Right ventricle myocardium superior (tissue), 1 donor: ENCODE results near the gene MED15. TPM values are rescaled to one million over a fixed set of nuclear protein-coding genes. Genes with fewer than 3 reads are reported as not detected.
"Not testable (repeated sequence)": the region's sequence is repeated elsewhere in the genome, so short reads cannot be mapped to it uniquely, and the experiment has no call there.

Experiments
- ATAC-seq: fragments of 200-7000 bp; cut with Tn5 transposase; one replicate; pipeline ENCODE4 v1.9.1; 2020; ENCODE audit warnings: mild to moderate bottlenecking; ENCODE audit not compliant: poor library complexity
- DNase-seq: peaks from one replicate; pipeline ENCODE4 v3.0.0-alpha.2; 2020
- intact Hi-C: fragments of 100-400 bp; cut with DNase I; formaldehyde crosslinking; loops from one replicate; pipeline ENCODE4 v1.11.2; 2022
- total RNA-seq: library from RNA; stranded (reverse); fragmentation: NEBNext Ultra II Directional; extraction: Animal tissue kit (Norgen Biotek cat#: 25700); gene quantifications from one replicate; pipeline ENCODE4 v1.2.1, GENCODE V29; 2021
- donor health status: DM: no; HTN: yes; CAD: no; lungs with severe emphysema.

Gene MED15
- total RNA-seq, 1 donor from 2014 or later: 36.3 TPM

DNA sequence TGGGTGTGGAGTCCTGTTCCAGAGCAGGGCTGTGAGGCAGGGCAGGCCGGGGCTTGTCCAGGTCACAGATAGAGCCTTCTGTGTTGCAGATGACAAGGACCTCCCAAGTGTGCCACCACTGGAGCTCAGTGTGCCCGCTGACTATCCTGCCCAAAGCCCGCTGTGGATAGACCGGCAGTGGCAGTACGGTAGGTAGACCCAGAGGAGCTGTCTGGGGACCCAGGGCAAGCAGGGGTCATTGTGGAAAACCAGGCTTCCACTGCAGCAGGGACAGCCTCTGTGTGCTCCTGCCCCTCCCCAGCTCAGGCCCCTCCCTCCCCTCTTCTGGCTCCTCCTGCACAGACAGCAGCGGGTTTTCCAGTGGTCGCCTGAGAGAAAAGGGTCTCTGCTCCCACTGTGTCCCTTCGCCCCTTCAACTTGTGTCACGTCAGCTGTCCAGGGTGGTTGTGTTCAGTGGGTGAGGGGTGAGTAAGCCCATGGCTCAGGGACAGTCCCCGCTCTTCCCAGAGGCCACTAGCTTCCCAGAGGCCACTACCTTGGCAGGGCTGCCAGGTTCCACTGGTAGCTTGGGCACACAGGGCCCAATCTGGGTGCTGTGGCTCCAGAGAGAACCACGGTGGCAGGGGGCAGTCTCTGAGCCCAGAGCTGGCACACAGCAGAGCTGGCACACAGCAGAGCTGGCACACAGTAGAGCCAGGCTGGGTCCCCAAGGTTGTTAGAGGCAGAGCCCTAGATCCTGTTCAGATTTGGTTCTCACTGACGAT lies 78.4 kb downstream of the MED15 start:
- intact Hi-C loops: no loop called here
- ATAC-seq (no peak), DNase-seq (peak; percentile 20)

GRCh38 chr22:20586403-20586745 lies 79.0 kb downstream of the MED15 start:
- DNase-seq: peak; percentile 37
- intact Hi-C loops: no loop called here

GRCh38 chr22:20587206-20587958 lies 80.0 kb downstream of the MED15 start:
- DNase-seq (peak; percentile 29), ATAC-seq (no peak)
- intact Hi-C loops: no loop called here

More at GRCh38 chr22:20586403-20586745, 79.0 kb downstream of the MED15 start:
- ATAC-seq: no peak

GRCh38 chr22:20588092-20588842 lies 80.9 kb downstream of the MED15 start:
- peak; percentile 30 for DNase-seq
- intact Hi-C loops: no loop called here
- ATAC-seq: no peak

- intact Hi-C loops: no loop called here
- DNase-seq (no peak), ATAC-seq (no peak)
These were observed 81.6 kb downstream of the MED15 start for GRCh38 chr22:20588843-20589581.

DNA sequence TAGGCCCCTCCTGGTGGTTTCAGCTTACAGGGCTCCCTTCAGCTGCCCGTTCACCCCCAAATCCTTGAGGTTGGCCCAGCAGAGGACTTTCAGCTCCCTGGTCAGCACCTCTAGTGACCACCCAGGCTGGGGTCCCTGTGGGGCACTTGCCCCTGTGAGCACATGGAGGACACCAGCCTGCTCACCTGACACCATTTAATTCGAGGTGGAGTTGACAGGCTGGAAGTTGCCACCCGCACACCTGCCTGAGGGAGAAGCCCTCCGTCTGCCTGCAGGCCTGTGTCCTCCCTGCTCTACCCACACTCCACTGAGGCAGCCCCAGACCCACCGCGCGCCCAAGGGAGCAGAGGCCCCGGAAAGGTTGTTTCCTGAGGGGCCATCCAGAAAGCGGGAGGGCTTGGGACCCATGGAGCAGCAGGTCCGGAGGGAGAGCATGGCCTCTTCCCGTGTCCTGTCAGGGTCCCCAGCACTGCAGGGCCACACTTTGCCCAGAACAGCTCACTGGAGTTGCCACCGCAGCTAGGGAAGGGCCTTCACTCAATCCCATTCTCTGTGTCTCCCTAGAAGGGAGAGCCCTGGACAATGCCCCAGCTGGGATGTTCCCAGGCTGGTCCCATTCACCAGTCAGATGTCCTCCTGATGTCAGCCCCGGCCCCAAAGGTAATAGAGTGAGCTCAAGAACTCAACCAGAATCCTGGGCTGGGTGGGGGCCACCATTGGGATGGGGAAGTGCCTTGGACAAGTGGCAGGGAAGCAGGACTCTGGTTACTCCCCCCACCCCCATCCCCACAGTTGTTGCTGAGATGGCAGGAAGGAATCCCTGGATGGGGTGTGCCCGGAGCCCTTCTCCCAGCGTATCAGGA lies 82.4 kb downstream of the MED15 start:
- DNase-seq: peak; percentile 27
- ATAC-seq: no peak
- intact Hi-C loops: no loop called here

DNA sequence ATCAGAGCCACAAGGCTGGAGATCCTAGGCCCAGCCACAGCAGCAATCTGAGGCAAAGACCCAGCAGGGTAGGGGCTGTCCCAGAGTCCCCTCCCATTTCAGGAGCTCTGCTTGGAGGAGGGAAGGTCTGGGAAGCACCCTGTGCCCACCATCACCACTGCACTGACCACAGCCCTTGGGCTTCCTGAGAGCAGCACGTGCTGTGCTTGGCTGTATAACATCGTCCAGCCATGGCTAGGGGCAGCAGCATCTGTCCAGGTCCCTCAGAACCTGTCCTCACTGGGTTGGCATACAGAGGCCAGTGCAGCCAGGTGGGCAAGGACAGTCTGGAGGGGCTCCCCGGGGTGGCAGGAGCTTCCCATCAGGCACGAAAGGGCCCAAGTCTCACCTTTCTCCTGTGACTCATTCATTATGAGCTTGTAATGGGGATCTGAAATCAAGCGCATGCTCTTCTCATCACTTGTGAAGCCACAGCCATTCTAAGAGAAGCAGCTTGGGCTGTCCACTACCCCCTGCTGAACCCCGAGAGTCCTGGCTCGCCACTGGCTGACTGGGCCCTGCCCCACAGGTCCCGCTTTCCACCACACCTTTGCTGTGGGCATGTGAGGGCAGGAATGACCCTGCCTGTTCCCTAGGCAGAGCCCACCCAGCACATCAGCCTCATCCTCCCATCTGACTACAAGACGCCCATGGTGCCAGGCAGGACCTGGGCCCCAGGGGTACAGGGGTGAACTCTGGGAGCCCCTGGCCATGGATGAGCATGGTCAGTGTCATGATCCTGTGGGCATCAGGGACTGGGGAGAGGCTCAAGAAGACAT lies 83.3 kb downstream of the MED15 start:
- DNase-seq (no peak), ATAC-seq (no peak)
- intact Hi-C loops: no loop called here

- intact Hi-C loops: no loop called here
- DNase-seq: peak; percentile 17
- ATAC-seq: no peak
These were observed 83.9 kb downstream of the MED15 start for GRCh38 chr22:20591295-20591645.

GRCh38 chr22:20591660-20592310 lies 84.4 kb downstream of the MED15 start:
- DNase-seq (peak; percentile 30), ATAC-seq (no peak)
- intact Hi-C loops: no loop called here

DNA sequence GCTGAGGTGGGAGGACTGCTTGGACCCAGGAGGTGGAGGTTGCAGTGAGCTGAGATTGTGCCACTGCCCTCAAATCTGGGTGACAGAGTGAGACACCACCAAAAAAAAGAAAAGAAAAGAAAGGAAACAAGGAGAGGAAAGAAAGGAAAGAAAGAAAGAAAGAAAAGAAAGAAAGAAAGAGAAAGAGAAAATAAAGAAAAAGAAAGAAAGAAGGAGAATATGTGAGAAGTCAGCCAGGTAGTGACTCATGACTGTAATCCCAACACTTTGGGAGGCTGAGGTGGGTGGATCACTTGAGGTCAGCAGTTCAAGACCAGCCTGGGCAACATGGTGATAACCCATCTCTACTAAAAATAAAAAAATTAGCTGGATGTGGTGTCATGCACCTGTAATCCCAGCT lies 86.6 kb downstream of the MED15 start:
- DNase-seq, intact Hi-C loops, ATAC-seq: not testable (repeated sequence)

- intact Hi-C loops, ATAC-seq, DNase-seq: not testable (repeated sequence)
These were observed 87.1 kb downstream of the MED15 start for GRCh38 chr22:20594486-20594885.

DNA sequence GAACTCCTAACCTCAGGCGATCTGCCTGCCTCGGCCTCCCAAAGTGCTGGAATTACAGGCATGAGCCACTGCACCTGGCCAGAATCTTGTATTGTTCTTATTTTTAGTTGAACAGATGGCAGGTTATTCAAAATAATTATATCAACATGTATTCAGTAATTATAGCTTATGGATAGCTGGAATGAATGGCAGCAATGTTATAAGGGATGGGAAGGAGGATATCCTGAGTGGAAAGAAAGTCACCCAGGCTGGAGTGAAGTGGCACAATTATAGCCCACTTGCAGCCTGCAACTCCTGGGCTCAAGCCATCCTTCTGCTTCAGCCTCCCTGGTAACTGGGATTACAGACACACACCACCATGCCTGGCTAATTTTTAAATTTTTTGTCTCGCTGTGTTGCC lies 88.1 kb downstream of the MED15 start:
- intact Hi-C loops: no loop called here
- ATAC-seq (no peak), DNase-seq (no peak)

GRCh38 chr22:20599117-20599516 lies 91.7 kb downstream of the MED15 start:
- intact Hi-C loops: no loop called here
- no peak for ATAC-seq

GRCh38 chr22:20600137-20600673 lies 92.8 kb downstream of the MED15 start:
- no peak for ATAC-seq
- DNase-seq: no peak
- intact Hi-C loops: no loop called here

More at GRCh38 chr22:20599117-20599516, 91.7 kb downstream of the MED15 start:
- DNase-seq: no peak

DNA sequence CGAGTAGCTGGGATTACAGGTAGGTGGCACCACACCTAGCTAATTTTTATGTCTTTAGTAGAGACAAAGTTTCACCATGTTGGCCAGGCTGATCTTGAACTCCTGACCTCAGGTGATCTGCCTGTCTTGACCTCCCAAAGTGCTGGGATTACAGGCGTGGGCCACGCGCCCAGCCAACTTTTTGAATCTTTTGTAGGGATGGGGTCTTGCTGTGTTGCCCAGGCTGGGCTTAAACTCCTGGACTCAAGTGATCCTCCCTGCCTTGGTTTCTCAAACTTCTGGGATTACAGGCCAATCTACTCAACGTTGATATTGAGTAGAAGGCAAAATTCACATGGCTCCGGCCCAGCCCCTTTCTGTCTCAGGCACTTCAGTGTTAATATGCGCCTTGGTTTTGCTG lies 93.9 kb downstream of the MED15 start:
- intact Hi-C loops: no loop called here
- no peak for ATAC-seq
- DNase-seq: no peak

GRCh38 chr22:20602609-20603164 lies 95.3 kb downstream of the MED15 start:
- DNase-seq (no peak), ATAC-seq (no peak)
- intact Hi-C loops: no loop called here
